ENCODE data around the gene MACO1. TPM values are rescaled to one million over a fixed set of nuclear protein-coding genes. Genes with fewer than 3 reads are reported as not detected.

MACO1 gene
- total RNA-seq, 1 donor from 2014 or later, result 18.1 TPM

DNA sequence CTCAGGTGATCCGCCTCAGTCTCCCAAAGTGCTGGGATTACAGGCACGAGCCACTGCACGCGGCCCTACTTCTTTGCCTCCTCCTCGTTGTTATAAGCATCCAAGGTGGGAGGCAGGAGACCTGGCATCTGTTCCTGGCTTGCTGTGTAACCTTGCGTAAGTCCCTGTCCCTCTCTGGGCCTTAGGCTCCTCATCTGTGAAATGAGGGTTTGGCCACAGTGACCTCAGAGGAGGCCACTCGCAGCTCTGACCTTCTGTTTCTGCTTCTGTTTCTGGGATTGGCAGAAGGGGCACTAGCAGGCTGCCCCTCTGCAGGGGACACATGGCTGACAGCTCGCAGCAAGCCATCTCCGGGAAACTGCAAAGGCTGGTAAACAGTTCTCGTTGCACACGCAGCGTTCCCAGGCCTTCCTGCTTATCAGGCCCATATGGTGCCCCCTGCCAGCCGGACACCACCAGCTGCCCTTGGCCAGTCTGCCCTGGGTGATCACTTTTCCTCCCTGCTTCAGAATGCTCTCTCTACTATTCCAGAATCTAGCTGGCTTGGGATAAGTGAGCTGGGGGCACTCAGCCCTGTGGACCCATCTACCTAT is 110.1 kb downstream of the MACO1 start:
- intact Hi-C loops (cut with micrococcal nuclease), result no loop called here

- intact Hi-C loops (cut with micrococcal nuclease), result no loop called here
Observed at GRCh38 chr1:25541425-25541824, 110.7 kb downstream of the MACO1 start.

- intact Hi-C loops (cut with micrococcal nuclease), result no loop called here
Observed at GRCh38 chr1:25541889-25542658, 111.4 kb downstream of the MACO1 start.

DNA sequence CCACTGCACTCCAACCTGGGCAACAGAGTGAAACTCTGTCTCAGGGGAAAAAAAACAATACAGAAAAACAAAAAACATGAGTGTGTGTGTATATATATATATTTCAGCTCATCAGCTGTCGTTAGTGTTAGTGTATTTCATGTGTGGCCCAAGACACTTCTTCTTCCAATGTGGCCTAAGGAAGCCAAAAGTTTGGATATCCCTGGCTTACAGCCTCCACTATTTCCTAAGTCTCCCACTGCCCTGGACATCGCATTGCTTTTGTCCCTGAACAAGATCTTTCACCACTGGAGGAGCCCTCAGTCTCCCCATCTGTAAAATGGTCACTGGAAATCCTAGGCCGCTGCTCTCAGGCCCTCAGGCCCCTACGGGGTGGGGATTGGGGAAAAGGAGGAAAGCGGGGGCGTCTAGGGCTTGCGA is 112.3 kb downstream of the MACO1 start:
- intact Hi-C loops (cut with micrococcal nuclease), result no loop called here

- intact Hi-C loops (cut with micrococcal nuclease), result no loop called here
Observed at GRCh38 chr1:25543425-25544242, 112.9 kb downstream of the MACO1 start, which contains the start of gene LDLRAP1. TSS of gene LDLRAP1 (plus strand) at chr1:25543606. CDS start at chr1:25543699, 93 bp downstream.

GRCh38 chr1:25544243-25544764 is 113.6 kb downstream of the MACO1 start:
- intact Hi-C loops (cut with micrococcal nuclease), result no loop called here

GRCh38 chr1:25544819-25545218 is 114.1 kb downstream of the MACO1 start:
- intact Hi-C loops (cut with micrococcal nuclease), result loop anchor here (5.0 kb wide), 1 partner anchor 252 kb away; no protein-coding TSS in a partner anchor

GRCh38 chr1:25545767-25546166 is 115.1 kb downstream of the MACO1 start:
- intact Hi-C loops (cut with micrococcal nuclease), result loop anchor here (5.0 kb wide), 1 partner anchor 252 kb away; no protein-coding TSS in a partner anchor

DNA sequence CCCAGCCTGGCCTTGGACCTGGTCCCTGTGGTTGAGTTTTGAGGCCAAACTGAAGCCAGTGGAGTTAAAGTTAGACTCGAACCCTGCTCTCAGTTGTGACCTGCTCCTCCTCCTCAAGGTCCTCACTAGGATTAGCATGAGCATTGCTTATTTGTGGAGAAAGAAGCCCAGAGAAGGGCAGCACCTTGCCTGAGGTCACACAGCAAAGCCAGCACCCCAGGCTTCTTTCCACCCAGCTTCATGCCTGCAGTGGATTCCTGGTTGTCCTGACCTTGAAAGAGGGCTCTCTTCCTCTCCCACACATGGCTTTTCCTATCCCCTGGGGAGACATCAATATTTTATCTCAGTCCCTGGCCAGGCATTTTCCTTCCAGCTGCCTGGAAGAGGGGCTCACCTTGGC is 115.5 kb downstream of the MACO1 start:
- intact Hi-C loops (cut with micrococcal nuclease), result loop anchor here (5.0 kb wide), 1 partner anchor 251 kb away; no protein-coding TSS in a partner anchor

GRCh38 chr1:25548601-25549000 is 117.9 kb downstream of the MACO1 start:
- intact Hi-C loops (cut with micrococcal nuclease), result loop anchor here (2.0 to 5.0 kb wide), 2 partner anchors 14 to 249 kb away; no protein-coding TSS in a partner anchor

DNA sequence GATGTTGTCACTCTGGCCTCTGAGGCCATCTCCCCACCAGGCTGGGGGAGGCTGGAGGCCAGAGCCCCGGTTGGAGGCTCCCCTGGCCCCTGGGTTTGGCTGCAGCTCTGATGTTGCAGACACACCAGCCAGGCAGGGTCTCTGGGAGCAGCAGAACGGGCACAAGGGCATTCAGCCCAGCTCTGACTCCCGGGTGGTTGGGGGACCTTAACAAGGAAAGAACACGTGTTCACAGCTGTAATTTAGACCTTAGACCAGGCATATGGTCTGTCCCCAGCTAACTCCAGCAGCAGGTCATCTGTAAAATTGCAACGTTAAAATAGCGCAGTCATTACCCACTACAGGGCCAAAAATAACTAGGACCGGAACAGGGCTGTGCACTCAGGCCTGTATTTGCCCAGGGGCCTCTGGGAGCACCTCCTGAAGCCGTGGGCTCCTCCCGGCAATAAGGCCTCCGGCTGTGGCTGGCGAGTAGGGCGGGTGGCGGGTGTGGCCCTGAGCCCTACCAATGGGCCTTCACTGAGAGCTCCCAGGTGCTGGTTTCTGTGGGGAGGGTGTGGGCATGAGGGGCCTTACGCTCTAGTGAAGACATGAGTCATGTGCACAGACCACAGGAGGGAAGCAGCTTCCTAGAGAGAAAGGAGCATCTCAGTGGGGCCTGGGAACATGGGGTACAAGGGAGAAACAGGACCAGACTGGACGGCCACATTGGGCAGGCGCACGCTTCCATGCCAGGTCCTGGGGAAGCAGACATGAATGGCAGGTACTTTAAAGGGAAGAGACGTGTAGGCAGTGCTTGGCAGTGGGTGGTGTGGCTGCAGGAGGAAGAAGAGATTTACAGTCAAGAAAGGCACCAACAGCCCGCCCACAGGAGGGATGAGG is 118.8 kb downstream of the MACO1 start:
- intact Hi-C loops (cut with micrococcal nuclease), result loop anchor here (2.0 to 5.0 kb wide), 2 partner anchors 13 to 248 kb away; no protein-coding TSS in a partner anchor

Other genes starting within 250 kb of the MACO1 start
- gene SYF2, start 198.4 kb upstream of the MACO1 start, total RNA-seq, result 39.1 and 39.7 TPM in 2 replicates
- gene RSRP1, start 183.4 kb upstream of the MACO1 start, total RNA-seq, result 197 and 200 TPM in 2 replicates
- gene RHD, start 158.4 kb upstream of the MACO1 start, total RNA-seq, result not detected in 2 replicates
- 145 and 148 TPM in 2 replicates for gene TMEM50A, start 92.6 kb upstream of the MACO1 start, total RNA-seq
- 0.41 TPM in 1 of 2 replicates, not detected in the other for gene RHCE, start 10.1 kb upstream of the MACO1 start, total RNA-seq
- 25.1 and 27.5 TPM in 2 replicates for gene LDLRAP1, start 112.7 kb downstream of the MACO1 start, total RNA-seq
- 11.4 and 12.1 TPM in 2 replicates for gene MAN1C1, start 185.9 kb downstream of the MACO1 start, total RNA-seq